ENCODE results near the gene TMEM18.
A peak's percentile ranks its signal among the peaks of the same experiment; 100 is the strongest.

TMEM18 gene

GRCh38 chr2:647691-648231 lies 29.4 kb downstream of the TMEM18 start:
- TF ChIP-seq POLR2A (IDR thresholded peaks at IDR 0.05; ENCODE audit: low read depth, low read length), result no peak
- DNase-seq (ENCODE audit: insufficient read length, low spot score), result no peak
- no peak for FAIRE-seq

GRCh38 chr2:647003-647560 lies 30.1 kb downstream of the TMEM18 start:
- FAIRE-seq, result no peak
- DNase-seq (ENCODE audit: insufficient read length, low spot score), result no peak
- TF ChIP-seq POLR2A (IDR thresholded peaks at IDR 0.05; ENCODE audit: low read depth, low read length), result no peak

- FAIRE-seq (no peak), DNase-seq (ENCODE audit: insufficient read length, low spot score) (no peak)
- TF ChIP-seq POLR2A (IDR thresholded peaks at IDR 0.05; ENCODE audit: low read depth, low read length), result no peak
These were observed 32.3 kb downstream of the TMEM18 start for GRCh38 chr2:644871-645270.

GRCh38 chr2:643761-644160 lies 33.4 kb downstream of the TMEM18 start:
- no peak for TF ChIP-seq POLR2A (IDR thresholded peaks at IDR 0.05; ENCODE audit: low read depth, low read length)
- FAIRE-seq, result no peak
- no peak for DNase-seq (ENCODE audit: insufficient read length, low spot score)

- no peak for TF ChIP-seq POLR2A (IDR thresholded peaks at IDR 0.05; ENCODE audit: low read depth, low read length)
- no peak for FAIRE-seq
These were observed 33.9 kb downstream of the TMEM18 start for GRCh38 chr2:643334-643733.

GRCh38 chr2:641872-642815 lies 35.1 kb downstream of the TMEM18 start:
- DNase-seq (ENCODE audit: insufficient read length, low spot score) (no peak), FAIRE-seq (no peak)

More at GRCh38 chr2:643334-643733, 33.9 kb downstream of the TMEM18 start:
- DNase-seq (ENCODE audit: insufficient read length, low spot score), result no peak

GRCh38 chr2:641164-641871 lies 35.9 kb downstream of the TMEM18 start:
- DNase-seq (ENCODE audit: insufficient read length, low spot score), result no peak
- no peak for FAIRE-seq
- TF ChIP-seq POLR2A (IDR thresholded peaks at IDR 0.05; ENCODE audit: low read depth, low read length), result no peak

More at GRCh38 chr2:641872-642815, 35.1 kb downstream of the TMEM18 start:
- TF ChIP-seq POLR2A (IDR thresholded peaks at IDR 0.05; ENCODE audit: low read depth, low read length), result no peak

- no peak for TF ChIP-seq POLR2A (IDR thresholded peaks at IDR 0.05; ENCODE audit: low read depth, low read length)
- DNase-seq (ENCODE audit: insufficient read length, low spot score) (no peak), FAIRE-seq (no peak)
These were observed 37.5 kb downstream of the TMEM18 start for GRCh38 chr2:639703-640102.

- no peak for DNase-seq (ENCODE audit: insufficient read length, low spot score)
- no peak for TF ChIP-seq POLR2A (IDR thresholded peaks at IDR 0.05; ENCODE audit: low read depth, low read length)
- no peak for FAIRE-seq
These were observed 39.4 kb downstream of the TMEM18 start for GRCh38 chr2:637804-638203.

GRCh38 chr2:637406-637776 lies 39.8 kb downstream of the TMEM18 start:
- DNase-seq (ENCODE audit: insufficient read length, low spot score) (no peak), FAIRE-seq (no peak)
- TF ChIP-seq POLR2A (IDR thresholded peaks at IDR 0.05; ENCODE audit: low read depth, low read length), result no peak

GRCh38 chr2:636641-637405 lies 40.4 kb downstream of the TMEM18 start:
- DNase-seq (ENCODE audit: insufficient read length, low spot score) (peak; percentile 45), FAIRE-seq (no peak)
- TF ChIP-seq POLR2A (IDR thresholded peaks at IDR 0.05; ENCODE audit: low read depth, low read length), result no peak

GRCh38 chr2:635687-636621 lies 41.3 kb downstream of the TMEM18 start:
- TF ChIP-seq POLR2A (IDR thresholded peaks at IDR 0.05; ENCODE audit: low read depth, low read length), result no peak
- FAIRE-seq (no peak), DNase-seq (ENCODE audit: insufficient read length, low spot score) (no peak)

Data from H54 (cell line).